A549 (cell line): ENCODE data around the gene PPA2. TPM values are rescaled to one million over a fixed set of nuclear protein-coding genes. Genes with fewer than 3 reads are reported as not detected.
"Not testable (repeated sequence)": the region's sequence is repeated elsewhere in the genome, so short reads cannot be mapped to it uniquely, and the experiment has no call there.

ENCODE experiments used
- ATAC-seq, 2 experiments: fragments of 200-7000 bp in 1 of 2; fragments of >200 bp in 1 of 2; cut with Nextera tagmentation in 1 of 2; cut with Tn5 transposase in 1 of 2; 3 replicates each; pipeline versions ENCODE4 v1.8.0 to v1.9.1; 2018 to 2020; ENCODE audit warnings: mild to moderate bottlenecking in 1 of 2, moderate library complexity in 1 of 2
- CTCF ChIA-PET: fragments of 300-600 bp; sonication (Branson Sonifier 250); formaldehyde crosslinking; extraction: SDS; loops from one replicate; lab custom pipeline; 2021; ENCODE audit warnings: antibody characterized with exemption, inconsistent platforms; lab: Yijun Ruan, JAX
- POLR2A ChIA-PET: fragments of 350-600 bp; formaldehyde crosslinking; extraction: SDS; loops from one replicate; lab custom pipeline; 2021; ENCODE audit warnings: antibody characterized with exemption, inconsistent platforms; lab: Yijun Ruan, JAX
- DNase-seq, 2 experiments: peaks; one replicate each; pipeline versions ENCODE4 v3.0.0 to v3.0.0-alpha.2; 2011 to 2016; ENCODE audit warnings: low read depth in 1 of 2, low spot score in 1 of 2
- FAIRE-seq: peaks from 2 replicates; lab custom pipeline; 2011; peaks lifted over from hg19 to GRCh38; lab: Jason Lieb, UNC
- H3K27ac ChIP-seq, 2 experiments: fragments of >200 bp; sonication (Bioruptor Twin); formaldehyde crosslinking; 3 replicates each; pipeline ENCODE4 v1.5.1; 2016 to 2017
- H3K4me1 ChIP-seq: fragments of >200 bp; sonication (Bioruptor Twin); formaldehyde crosslinking; 3 replicates; pipeline ENCODE4 v1.6.1; 2016
- H3K4me2 ChIP-seq: fragments of >200 bp; sonication (Bioruptor Twin); formaldehyde crosslinking; 3 replicates; pipeline ENCODE4 v1.6.1; 2016
- H3K4me3 ChIP-seq: fragments of >200 bp; sonication (Bioruptor Twin); formaldehyde crosslinking; 3 replicates; pipeline ENCODE4 v1.5.1; 2016
- H3K9me3 ChIP-seq: fragments of >200 bp; sonication (Bioruptor Twin); formaldehyde crosslinking; 3 replicates; pipeline ENCODE4 v1.6.1; 2016
- CBX8 ChIP-seq: fragments of 200-600 bp; sonication (generic); IDR thresholded peaks from 2 replicates; pipeline ENCODE4 v1.6.1; 2016
- CHD2 ChIP-seq: fragments of 150-350 bp; IDR thresholded peaks from 2 replicates; pipeline ENCODE4 v1.6.1; 2014; ENCODE audit warnings: low read length; ENCODE audit not compliant: partially characterized antibody
- ESRRA ChIP-seq: fragments of 150-350 bp; IDR thresholded peaks from 2 replicates; pipeline ENCODE4 v1.6.1; 2014; ENCODE audit warnings: mild to moderate bottlenecking, low read length, borderline replicate concordance
- JUNB ChIP-seq: fragments of >200 bp; sonication (Bioruptor Twin); formaldehyde crosslinking; IDR thresholded peaks from 2 replicates; pipeline ENCODE4 v1.6.1; 2016
- KDM5A ChIP-seq: fragments of 200-600 bp; sonication (generic); IDR thresholded peaks from 2 replicates; pipeline ENCODE4 v1.6.1; 2016; ENCODE audit warnings: antibody characterized with exemption, mild to moderate bottlenecking
- NFE2L2 ChIP-seq: fragments of 150-350 bp; conservative IDR thresholded peaks from 2 replicates; pipeline ENCODE4 v1.6.1; 2014; ENCODE audit warnings: low read length
- POLR2A ChIP-seq: IDR thresholded peaks from 2 replicates; pipeline ENCODE4 v1.6.1; 2012; ENCODE audit warnings: mild to moderate bottlenecking, low read length
- POLR2AphosphoS2 ChIP-seq: conservative IDR thresholded peaks from 2 replicates; pipeline ENCODE4 v1.6.1; 2012; ENCODE audit warnings: low read length, improper control_type of control experiment, inconsistent platforms
- SREBF2 ChIP-seq: fragments of 450-650 bp; IDR thresholded peaks from 2 replicates; pipeline ENCODE4 v1.6.1; 2014; ENCODE audit warnings: mild to moderate bottlenecking, moderate library complexity
- ZC3H11A ChIP-seq: fragments of 450-650 bp; IDR thresholded peaks from 2 replicates; pipeline ENCODE4 v1.6.1; 2014; ENCODE audit warnings: antibody characterized with exemption, mild to moderate bottlenecking
- ZNF302 ChIP-seq: fragments of 250-450 bp; sonication (Bioruptor Pico); IDR thresholded peaks from 2 replicates; pipeline ENCODE4 v1.9.0; 2021; ENCODE audit warnings: inconsistent platforms, mild to moderate bottlenecking, moderate library complexity
- ZSCAN20 ChIP-seq: fragments of 250-450 bp; sonication (Bioruptor Pico); IDR thresholded peaks from 2 replicates; pipeline ENCODE4 v1.8.0; 2022; ENCODE audit warnings: mild to moderate bottlenecking, moderate library complexity
- WGBS: methylation state at CpG from one replicate; pipeline ENCODE4 v1.1.6; 2017; ENCODE audit errors: missing lambda C conversion rate; 5-methylcytosine and 5-hydroxymethylcytosine counted together
- polyA plus RNA-seq, 4 experiments: library from polyadenylated mRNA; depleted of rRNA in 3 of 4; stranded (reverse); fragments of >200 nt; fragmentation: RNase III in 1 of 4; extraction: RNeasy Plus Mini Kit Qiagen cat#74134 plus additional on column Dnase treatment in 1 of 4; gene quantifications; 2 replicates in 3 of 4; 3 replicates in 1 of 4; pipeline ENCODE4 v1.2.3, GENCODE V29; 2011 to 2017
- TF ChIP-seq, protein P1 (sequence below): fragments of >200 bp; sonication (Bioruptor Twin); formaldehyde crosslinking; IDR thresholded peaks from 3 replicates; pipeline ENCODE4 v1.6.1; 2016
- TF ChIP-seq, protein P2 (sequence below): fragments of 250-450 bp; sonication (Bioruptor Pico); IDR thresholded peaks from 2 replicates; pipeline ENCODE4 v1.5.0; 2020; ENCODE audit warnings: low read depth, mild to moderate bottlenecking, moderate library complexity
- TF ChIP-seq, protein P3 (sequence below): fragments of 200-600 bp; sonication (generic); IDR thresholded peaks from 2 replicates; pipeline ENCODE4 v1.6.1; 2016; ENCODE audit warnings: antibody characterized with exemption, mild to moderate bottlenecking, moderate library complexity

The PPA2 gene
- polyA plus RNA-seq, 2 of the 4 experiments (the other 2 are of a cell fraction): 89.1 to 140 TPM

DNA sequence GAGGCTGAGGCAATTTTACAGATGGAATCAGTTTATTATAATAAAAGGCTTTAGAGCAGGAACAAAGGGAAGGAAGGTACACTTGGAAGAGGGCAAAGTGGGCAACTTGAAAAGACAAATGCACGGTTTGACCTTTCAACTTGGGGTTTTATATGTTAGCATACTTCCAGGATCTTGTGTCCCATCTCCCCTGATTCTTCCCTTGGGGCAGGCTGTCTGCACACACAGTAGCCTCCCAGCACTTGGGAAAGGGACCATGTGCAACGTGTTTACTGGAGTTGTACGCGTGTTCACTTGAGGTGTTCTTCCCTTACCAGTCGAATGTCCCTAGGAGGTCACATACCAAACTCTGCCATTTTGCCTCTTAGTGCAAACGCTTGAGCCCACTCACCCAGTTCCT lies 7.3 kb downstream of the PPA2 start:
- no peak for FAIRE-seq

DNA sequence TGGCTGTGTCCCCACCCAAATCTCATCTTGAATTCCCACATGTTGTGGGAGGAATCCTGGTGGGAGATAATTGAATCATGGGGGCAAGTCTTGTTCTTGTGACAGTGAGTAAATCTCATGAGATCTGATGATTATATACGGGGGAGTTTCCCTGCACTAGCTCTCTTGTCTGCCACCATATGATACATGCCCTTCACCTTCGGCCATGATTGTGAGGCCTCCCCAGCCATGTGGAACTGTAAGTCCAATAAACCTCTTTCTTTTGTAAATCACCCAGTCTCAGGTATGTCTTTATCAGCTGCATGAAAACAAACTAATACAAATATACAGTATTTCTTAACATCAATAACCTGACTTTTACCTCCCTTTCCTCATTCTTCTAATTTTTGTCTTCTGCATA lies 9.3 kb downstream of the PPA2 start:
- H3K9me3 ChIP-seq, H3K4me1 ChIP-seq, H3K4me3 ChIP-seq, H3K4me2 ChIP-seq, CTCF ChIA-PET, ATAC-seq, DNase-seq, POLR2A ChIA-PET, FAIRE-seq, H3K27ac ChIP-seq: not testable (repeated sequence)
- WGBS: 92% methylated on average over 2 of the region's 2 CpGs

More for the DNA sequence above, 7.3 kb downstream of the PPA2 start:
- TF ChIP-seq POLR2A: no peak
- TF ChIP-seq ESRRA: no peak
- no peak for TF ChIP-seq ZC3H11A
- no peak for TF ChIP-seq ZSCAN20 (CRISPR knock-in tag)
- no peak for TF ChIP-seq CHD2
- H3K4me1 ChIP-seq: peaks cover 4% of the 10 kb centered on the region; the same call in 1 of the 3 replicates
- no peaks in the 10 kb centered on the region for H3K9me3 ChIP-seq
- no peak overlapping the region for H3K27ac ChIP-seq
- WGBS: 96% methylated on average over 6 of the region's 6 CpGs
- DNase-seq (no peak), ATAC-seq (no peak)
- H3K4me3 ChIP-seq: no peak overlapping the region
- H3K4me2 ChIP-seq: no peak overlapping the region
- ChIA-PET CTCF (interaction anchor here (0.7 kb wide), 1 partner anchor 326 kb away, joined by 3 read pairs; no protein-coding TSS in a partner anchor), POLR2A (no interaction called here)

DNA sequence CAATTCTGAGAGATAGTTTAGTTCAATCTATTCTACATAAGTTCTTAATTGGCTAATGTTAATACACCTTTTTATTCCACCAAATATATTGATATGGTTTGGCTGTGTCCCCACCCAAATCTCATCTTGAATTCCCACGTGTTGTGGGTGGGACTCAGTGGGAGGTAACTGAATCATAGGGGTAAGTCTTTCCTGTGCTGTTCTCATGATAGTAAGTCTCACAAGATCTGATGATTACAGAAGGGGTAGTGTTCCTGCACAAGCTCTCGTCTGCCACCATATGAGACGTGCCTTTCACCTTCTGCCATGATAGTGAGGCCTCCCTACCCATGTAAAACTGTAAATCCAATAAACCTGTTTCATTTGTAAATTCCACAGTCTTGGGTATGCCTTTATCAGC lies 11.3 kb downstream of the PPA2 start:
- no peak for TF ChIP-seq POLR2A
- no peak for TF ChIP-seq SREBF2
- TF ChIP-seq, protein P1, sequence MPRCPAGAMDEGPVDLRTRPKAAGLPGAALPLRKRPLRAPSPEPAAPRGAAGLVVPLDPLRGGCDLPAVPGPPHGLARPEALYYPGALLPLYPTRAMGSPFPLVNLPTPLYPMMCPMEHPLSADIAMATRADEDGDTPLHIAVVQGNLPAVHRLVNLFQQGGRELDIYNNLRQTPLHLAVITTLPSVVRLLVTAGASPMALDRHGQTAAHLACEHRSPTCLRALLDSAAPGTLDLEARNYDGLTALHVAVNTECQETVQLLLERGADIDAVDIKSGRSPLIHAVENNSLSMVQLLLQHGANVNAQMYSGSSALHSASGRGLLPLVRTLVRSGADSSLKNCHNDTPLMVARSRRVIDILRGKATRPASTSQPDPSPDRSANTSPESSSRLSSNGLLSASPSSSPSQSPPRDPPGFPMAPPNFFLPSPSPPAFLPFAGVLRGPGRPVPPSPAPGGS: no peak
- TF ChIP-seq NFE2L2: no peak
- no peak for TF ChIP-seq KDM5A
- TF ChIP-seq, protein P2, sequence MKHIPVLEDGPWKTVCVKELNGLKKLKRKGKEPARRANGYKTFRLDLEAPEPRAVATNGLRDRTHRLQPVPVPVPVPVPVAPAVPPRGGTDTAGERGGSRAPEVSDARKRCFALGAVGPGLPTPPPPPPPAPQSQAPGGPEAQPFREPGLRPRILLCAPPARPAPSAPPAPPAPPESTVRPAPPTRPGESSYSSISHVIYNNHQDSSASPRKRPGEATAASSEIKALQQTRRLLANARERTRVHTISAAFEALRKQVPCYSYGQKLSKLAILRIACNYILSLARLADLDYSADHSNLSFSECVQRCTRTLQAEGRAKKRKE (CRISPR knock-in tag): no peak
- no peak for TF ChIP-seq CBX8
- no peak for TF ChIP-seq POLR2AphosphoS2
- no peak for TF ChIP-seq ZNF302
- no peak for TF ChIP-seq JUNB
- TF ChIP-seq, protein P3, sequence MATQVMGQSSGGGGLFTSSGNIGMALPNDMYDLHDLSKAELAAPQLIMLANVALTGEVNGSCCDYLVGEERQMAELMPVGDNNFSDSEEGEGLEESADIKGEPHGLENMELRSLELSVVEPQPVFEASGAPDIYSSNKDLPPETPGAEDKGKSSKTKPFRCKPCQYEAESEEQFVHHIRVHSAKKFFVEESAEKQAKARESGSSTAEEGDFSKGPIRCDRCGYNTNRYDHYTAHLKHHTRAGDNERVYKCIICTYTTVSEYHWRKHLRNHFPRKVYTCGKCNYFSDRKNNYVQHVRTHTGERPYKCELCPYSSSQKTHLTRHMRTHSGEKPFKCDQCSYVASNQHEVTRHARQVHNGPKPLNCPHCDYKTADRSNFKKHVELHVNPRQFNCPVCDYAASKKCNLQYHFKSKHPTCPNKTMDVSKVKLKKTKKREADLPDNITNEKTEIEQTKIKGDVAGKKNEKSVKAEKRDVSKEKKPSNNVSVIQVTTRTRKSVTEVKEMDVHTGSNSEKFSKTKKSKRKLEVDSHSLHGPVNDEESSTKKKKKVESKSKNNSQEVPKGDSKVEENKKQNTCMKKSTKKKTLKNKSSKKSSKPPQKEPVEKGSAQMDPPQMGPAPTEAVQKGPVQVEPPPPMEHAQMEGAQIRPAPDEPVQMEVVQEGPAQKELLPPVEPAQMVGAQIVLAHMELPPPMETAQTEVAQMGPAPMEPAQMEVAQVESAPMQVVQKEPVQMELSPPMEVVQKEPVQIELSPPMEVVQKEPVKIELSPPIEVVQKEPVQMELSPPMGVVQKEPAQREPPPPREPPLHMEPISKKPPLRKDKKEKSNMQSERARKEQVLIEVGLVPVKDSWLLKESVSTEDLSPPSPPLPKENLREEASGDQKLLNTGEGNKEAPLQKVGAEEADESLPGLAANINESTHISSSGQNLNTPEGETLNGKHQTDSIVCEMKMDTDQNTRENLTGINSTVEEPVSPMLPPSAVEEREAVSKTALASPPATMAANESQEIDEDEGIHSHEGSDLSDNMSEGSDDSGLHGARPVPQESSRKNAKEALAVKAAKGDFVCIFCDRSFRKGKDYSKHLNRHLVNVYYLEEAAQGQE: no peak
- 93% methylated on average over 3 of the region's 3 CpGs for WGBS
- Histone ChIP-seq H3K9me3 (no peaks in the 10 kb centered on the region), H3K27ac (no peak overlapping the region), H3K4me1 (no peaks in the 10 kb centered on the region), H3K4me2 (no peak overlapping the region), H3K4me3 (no peak overlapping the region)
- DNase-seq: no peak
- ChIA-PET CTCF (no interaction called here), POLR2A (no interaction called here)
- no peak for FAIRE-seq
- no peak for ATAC-seq
